HPDE6-E6E7 (cell line): ENCODE data around the gene GLI3.

Experiments used
- DNase-seq: peaks from one replicate; pipeline ENCODE4 v3.0.0; 2011; ENCODE audit warnings: missing footprints; ENCODE audit errors: extremely low spot score

Gene GLI3

DNA sequence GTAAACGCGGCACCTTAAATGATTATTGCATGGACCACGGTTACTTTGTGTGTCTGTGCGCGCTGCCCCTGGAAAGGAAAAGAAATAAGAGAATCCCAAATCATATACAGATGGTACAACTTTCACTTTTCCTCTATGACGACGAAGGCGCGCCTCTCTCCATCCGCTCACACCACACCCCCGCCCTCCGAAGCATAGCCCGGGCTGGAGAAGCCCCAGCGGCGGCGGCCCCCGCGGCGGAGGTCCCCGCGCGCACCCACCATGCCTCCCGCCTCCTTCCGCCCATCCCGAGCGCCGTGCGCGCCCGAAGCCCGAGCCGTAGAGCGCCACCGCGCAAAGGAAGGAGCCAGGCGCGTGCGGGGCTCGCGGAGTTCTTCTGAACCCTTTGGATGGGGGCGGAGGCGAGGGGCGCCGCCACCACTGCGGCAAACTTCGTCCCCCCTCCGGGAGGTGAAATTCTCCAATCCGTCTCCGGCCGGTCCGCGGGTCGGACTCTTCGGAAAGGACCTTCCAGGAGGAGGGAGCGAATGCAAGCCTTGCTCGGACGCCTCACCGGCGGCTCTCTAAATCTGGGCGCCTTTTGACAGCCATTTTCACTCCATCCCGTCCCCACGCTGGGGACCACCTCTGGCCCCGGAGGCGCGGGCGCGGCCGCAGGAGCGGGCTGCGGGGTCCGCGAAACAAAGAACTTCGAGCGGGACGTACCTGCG is 588 bp downstream of the GLI3 start:
- DNase-seq: no peak

DNA sequence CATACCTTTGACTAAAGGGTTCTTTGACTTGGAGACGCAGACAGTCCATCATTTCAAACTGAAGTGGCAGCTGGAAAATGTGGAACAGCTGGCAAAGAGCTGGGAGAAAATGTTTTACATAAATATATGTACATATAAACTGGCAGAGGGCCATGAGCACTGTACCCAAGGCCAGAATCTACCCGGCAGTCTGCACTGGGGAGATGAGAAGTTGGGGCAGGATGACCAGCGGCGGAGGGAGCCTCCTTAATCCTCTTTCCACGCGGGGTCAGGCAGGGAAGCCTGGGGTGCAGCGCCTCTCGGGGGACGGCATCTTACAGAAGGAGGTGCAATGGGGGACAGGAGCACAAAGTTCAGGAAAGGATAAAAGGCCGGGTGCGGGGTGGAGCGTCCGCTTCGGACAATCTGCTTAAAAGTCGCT is 1.3 kb downstream of the GLI3 start:
- no peak for DNase-seq

DNA sequence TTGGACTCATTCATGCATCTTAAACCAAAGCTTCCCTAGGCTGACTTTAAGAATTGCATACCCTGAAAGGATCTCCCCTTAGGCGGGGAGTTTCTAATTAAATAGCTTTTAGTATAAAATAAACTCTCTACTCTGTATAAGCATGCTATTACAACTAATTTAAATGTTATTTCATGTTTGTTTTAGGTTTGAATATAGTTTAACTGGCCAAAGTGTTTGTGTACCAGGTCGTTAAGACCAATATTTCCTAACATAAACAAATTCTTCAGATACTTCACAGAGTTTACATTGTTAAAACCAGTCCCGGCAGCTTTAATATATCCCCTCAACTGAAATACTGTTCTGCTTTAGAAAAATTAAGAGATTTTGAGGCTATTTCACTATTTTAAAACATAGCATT is 2.3 kb downstream of the GLI3 start:
- DNase-seq: no peak

DNA sequence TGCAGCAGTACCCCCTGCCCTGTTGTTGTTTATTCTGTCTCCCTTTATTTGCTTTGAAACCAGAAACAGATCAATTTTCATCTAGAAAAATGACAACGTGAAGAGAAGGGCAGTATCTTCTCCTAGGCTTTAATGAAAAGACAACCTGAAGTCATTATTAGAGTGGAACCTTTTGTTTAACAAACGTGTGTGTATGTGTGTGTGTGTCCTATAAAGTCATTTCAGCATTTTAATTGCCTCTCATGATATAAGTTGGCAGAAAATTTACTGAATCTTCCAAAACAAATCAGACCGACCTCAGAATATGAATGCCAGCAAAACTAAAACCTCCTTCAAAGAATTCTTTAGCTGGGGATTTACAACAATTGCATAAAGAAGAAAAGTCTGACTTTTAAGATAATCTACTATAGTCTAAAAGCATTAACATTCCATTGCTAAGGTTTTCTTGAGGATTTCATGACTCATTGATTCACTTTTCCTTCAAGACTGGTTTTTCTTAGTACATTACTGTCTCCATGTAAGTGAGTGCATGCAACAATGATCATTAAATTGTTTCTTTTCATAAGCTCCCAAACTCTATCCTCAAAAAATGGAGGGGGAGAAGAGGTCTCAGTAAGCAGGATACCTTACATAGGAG is 3.2 kb downstream of the GLI3 start:
- DNase-seq: no peak

DNA sequence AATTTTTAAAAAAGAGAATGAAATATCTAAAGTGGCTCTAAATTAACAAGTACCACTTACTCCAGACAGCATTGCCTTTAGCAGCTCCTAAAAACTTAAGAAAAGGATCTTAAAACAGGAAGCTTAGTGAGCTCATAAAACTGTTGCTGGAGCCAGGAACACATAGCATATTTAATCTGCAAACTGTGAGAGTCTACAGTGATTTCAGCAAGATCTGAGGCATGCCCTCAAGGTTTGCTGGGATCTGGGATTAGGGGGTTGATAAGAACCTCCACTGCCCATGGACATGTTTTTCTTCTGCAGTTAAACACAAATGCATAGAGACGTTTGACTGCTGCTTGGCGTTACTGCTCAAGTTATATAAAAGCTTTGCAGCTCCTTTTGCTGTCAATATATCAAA is 3.8 kb downstream of the GLI3 start:
- DNase-seq: no peak

DNA sequence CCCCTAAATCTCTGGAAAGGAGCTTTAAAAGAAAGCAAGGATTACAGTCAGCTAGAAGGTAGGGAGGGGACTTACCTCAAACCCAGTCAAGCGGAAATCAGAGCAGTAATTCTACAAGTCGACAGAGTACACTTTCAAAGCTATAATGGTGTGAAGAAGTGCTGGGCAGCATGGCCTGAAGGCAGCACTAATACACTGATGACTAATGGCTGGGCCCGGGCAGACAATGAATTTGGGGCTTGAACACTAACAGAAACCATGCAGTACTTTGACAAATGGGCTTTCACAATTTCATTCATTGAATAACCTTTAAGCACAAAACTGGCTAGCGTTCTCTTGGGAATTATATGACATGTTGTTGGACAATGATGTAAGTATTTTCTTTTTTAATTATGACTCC is 4.7 kb downstream of the GLI3 start:
- no peak for DNase-seq

DNA sequence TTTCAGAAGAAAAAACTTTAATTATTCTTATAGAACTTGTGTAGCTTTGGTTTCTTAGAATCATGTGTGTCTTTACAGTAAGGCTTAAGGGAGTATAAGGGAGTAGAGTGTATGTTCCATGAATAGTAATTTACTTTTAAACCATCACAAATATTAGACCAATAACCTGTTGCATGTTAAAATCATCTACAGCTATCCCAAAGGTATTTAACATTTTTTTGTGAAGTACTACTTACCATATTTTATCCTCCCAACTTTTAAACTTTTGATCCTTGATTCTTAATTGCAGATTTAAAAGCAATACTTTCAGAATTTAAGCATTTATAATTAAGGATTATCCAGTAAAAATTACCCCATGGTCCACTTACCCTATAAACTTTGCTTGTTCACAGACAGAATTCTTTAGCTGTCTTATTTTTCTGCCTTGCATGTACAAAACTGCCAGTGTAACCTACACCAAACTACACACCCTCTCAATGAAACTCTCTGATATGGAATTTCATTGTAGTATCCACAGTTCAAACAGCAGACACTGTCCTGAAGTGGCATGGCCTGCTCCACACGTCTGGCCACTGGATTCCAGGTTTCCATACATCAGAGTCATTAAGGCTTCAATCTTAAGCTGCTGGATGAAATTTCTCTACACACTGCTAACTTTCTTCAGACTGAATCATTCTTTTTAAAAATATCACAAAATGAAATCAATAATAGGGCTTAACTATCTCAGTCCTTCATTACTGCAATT is 5.8 kb downstream of the GLI3 start:
- DNase-seq: no peak

DNA sequence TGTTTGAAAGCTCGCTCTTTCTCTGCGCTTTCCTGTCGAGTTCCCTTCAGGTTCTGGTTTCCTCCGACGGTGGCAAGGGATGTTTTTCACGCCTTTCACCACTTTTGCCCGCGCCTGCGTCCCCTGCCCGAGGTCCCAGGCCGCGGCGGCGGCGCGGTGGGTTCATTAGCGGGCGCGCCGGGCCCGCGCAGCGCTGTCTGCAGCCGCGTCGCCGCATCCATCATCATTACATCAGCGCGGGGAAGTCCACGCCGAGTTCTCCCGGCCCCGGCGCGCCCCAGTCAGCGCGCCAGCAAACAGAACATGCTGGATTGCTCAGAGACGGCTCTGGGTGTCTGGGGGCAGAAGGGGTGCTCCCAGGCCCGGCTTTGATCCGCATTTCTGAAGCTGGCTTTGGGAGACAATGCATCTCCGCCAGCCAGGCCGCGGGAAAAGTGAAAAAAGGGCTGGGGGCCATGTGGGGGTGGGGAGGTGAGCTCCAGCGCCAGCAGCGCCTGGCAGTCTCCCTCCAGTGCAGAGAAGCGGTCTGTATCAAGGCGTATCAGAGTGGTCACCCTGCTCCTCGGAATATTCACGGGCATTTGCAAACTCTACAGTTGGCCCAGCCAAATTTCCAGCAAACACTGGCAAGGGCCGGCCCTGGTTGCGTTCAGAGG is 8.9 kb downstream of the GLI3 start:
- no peak for DNase-seq

DNA sequence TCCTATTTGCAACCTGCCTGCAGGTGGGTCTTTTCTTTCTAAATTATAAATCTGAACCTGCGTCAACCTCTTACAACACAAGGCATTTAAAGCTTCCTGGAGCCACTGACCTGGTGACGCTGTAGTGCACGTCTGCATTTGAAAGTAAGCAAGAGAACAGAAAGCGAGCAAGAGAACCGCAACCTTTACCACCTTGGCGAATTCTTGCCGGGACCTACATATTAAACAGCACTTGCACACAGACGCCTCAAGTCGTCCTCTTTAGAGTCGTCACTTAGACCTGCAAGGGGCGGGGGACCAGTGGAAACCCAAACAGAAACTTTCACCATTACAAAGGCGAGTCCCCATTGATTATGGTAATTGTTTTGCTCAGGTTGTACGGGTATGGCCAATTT is 9.5 kb downstream of the GLI3 start:
- DNase-seq: no peak

DNA sequence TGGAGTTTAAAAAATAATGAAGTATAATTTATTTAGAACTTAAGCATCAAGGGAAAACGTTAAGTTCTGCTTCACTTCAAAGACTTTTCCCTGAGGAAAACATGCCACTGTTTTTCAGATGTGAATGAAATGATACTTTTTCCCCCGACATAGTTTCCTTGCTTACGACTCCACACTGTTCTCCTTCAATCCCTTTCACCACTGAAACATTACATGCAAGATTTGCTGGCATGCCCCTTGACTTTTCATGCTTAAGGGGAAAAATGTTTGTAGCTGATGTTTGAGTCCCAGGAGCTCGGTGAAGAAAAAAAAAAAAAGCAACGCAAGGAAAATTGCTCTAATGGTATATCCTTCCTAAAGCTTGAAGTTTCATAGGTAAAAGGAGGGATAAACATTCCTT is 10.0 kb downstream of the GLI3 start:
- no peak for DNase-seq

DNA sequence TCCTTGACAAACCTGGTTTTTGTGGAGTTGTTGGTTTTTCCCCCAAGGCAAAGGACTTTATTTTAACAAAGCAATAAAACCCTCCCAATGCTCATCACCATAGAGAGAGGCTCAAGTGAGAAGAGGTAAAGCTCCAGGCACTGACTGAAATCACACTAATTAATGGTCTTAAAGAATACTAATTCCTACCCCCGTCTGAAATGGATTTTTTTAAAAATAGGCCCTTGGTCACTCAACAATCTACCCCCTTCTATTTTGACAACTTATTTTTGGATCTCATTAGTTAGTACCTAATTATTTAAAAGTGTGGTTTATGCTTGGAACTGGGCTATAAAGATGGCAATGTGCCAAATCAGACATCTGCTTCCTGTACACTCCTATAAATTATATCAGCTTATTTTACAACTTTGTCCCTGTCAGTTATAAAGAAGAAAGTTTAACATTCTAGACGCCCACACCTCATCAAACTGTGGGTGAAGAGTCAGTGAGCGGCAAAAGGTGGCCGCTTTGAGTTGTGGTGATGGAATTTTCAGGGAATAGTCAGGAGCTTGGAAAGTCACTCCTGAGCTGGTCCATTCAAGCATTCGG is 10.6 kb downstream of the GLI3 start:
- DNase-seq: no peak

DNA sequence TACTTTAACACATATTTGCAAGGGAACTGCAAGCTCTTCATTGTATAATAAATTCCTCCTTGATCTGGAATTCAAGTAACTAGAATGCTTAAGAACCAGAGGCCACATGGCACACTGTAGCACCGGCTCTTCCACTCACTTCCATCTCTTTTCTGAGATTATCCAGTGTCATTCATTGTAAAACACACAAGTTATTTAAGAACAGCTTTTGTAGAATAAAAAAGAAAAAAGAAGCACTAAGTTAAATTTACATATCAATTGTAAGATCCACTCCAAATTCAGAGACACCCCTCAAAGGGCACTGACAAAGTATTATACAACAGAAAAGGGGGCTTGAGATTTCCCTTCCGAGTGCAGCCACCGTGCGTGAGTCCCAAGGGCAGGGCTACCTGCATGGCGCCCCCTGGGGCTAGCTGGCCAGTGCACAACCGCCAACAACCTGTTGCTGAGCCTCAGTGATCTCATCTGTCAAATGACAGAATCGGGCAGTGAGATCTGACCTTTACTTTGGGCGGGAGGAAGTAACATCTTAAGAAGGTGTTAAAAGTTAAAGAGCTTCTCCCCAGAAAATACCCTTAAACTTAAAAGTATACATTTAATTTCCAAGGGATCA is 12.5 kb downstream of the GLI3 start:
- DNase-seq: no peak

DNA sequence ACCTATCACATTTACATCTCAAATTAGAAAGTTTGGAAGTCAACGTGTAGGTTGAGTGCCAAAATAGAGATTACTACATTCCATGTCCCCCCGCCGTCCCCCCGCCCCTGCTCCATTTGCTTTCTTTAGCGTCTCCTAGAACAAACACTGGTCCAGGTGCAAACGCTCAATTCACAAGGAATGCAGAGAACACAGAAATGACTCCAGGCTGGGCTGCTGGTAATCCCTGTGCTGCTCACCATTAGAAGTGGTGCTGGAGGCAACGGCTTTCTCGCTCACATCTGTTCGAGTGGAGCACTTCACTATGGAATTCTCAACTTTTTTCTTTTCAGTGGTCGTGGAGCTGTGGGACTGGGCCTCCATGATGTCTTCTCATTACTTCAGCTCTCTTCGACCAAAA is 14.1 kb downstream of the GLI3 start:
- no peak for DNase-seq

DNA sequence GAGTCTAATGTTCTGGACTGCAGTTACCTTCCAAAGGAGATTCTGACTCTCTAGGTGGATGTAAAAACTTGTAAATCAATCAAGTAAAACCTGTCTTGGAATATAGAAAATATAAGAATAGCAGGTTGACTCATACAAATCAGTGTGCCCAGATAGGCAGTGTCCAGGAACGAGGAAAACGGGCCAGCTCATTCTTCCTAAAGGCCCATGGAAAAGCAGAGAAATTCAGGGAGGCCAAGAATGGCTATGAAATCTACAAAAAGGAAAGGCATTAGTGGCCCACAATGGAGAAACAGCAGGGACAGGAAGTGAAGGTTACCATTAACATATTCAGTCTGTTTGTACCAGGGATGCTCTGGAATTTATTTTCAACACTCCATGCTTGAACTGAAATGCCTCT is 14.9 kb downstream of the GLI3 start:
- no peak for DNase-seq

DNA sequence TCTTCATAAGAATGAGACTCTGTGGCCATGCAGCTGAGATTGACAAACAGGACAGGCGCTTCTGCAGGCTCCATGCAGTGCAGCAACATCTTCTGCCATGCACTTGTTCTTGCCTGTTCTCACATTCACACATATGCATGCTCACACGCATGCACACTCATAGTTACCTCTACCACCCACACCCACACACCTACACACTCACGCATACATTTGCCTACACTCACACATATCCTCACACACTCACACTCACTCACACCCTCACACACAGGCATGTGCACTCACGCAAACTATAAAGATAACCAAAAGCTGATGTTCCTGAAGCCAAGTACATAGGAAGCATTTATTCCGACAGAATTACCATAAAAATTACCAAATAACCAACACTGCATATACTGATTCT is 15.7 kb downstream of the GLI3 start:
- DNase-seq: no peak

DNA sequence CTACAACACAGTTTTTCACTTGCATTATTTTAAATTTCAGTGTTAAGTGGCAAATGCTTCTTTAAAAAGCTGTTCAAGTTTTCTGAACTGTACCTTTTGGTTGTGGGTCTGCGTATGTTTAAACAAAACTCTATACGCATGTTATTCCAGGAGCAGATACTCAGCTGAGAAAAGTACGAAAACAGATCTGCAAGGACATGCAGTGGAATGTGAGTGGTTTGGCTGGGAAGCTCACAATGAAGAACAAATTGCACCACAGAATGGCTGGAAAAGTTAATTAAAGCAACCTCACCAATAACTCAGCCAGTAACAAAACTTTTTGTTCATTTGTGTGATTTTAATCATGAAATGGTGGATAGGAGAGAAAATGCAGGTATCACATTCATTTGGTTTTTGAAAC is 17.6 kb downstream of the GLI3 start:
- no peak for DNase-seq

DNA sequence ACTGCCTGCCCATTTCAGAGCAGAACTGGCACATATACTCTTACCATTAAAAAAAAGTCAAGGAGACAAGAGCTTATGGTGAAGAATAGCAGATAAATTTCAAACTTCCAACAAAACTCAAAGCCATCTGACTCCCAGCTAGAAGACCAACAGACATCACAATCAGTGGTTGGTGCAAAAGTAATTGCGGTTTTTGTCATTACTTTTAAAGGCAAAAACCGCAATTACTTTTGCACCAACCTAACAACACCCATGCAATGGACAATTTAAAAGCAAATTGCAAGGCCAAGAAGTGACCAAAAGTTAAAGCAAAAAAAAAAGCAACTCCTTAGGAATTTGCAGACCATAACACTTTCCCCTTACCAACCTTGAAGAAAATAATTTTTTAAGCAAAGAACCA is 18.8 kb downstream of the GLI3 start:
- DNase-seq: no peak

DNA sequence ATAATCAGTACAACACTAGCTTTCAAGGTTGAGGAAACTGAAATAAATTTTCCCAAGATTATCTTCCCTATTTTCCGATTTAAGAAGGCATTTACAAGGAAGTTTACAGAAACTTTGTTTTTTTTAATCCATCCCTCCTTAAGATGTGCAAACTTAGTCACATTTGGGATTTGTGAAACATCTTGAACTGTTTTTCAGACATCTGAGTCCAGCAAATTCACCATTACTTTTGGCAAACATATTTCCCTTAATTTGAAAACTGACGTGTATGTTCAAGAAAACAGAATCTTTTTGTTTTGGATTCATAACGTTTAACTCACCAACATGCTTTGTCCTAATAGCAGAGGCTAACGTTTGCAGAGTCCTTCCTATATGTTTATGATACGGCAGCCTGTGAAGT is 19.5 kb downstream of the GLI3 start:
- DNase-seq: no peak

DNA sequence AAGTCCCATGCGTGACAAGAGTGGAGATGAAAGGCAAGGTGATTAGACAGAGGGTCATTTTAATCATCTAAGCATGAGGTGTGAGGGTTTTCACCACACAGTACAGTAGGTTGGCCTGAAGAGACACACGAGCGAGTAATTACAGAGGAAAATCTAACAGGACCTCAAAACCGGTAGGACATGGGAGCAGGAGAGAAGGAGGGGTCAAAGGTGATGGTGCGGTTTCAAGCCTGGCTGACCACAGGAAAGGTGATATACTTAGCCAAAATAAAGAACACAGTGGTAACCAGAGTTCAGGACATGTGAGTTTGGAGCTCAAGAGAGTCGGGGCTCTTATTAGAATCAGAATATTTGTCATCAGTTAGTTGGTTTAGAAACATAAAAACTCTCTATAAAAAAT is 20.0 kb downstream of the GLI3 start:
- DNase-seq: no peak

DNA sequence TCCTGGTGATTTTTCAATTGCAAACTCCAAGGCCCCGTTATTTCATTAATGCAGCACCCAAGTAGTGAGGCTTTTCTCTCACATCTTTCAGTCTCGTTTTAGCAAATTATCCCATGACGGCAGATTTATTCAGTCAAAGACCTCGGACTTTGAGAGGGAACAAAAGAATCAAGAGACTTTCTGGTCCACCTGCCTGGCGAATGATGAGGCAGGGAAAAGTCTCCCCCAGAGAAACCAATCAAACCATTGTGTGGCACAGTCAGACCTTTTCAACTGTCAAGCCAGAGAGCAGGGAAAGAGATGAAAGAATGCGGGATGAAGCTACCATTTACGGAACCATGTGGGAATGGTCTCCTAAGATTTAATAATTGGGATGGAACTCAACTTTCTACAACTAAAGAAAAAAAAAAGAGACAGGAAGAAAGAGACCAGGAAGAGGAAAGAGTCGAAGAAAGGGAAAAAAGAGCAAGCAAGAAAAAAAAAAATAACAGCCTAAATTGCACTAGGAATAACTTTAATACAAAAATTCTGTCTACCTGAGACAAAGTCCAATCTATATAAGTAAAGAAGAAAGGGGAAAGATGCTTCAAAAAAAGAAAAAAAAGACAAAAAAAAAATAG is 22.8 kb downstream of the GLI3 start:
- no peak for DNase-seq

DNA sequence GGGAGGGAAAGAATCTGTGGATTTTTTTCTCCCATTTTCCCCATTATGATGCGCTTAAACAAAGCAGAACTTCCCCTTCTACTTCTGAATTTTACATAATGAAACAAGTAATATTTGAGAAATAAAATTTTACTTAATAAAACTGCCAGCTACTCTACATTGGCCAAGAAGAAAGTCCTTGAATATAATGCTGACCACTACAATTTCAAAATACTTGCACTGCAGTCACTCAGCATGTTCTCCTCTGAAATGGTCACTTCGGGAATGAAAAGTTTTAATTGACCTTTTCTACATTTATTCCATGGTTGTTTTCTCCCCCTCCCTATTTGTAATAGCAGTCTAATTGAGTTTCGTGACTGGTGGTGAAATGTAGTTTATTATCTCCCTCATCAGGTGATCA is 23.9 kb downstream of the GLI3 start:
- DNase-seq: no peak
